GM12878 (cell line): ENCODE measurements around the gene SHC2. TPM values are rescaled to one million over a fixed set of nuclear protein-coding genes. Genes with fewer than 3 reads are reported as not detected.

Source experiments
- ATAC-seq: fragments of 200-7000 bp; cut with Tn5 transposase; 3 replicates; pipeline ENCODE4 v1.9.1; 2020; ENCODE audit warnings: mild to moderate bottlenecking, moderate library complexity
- BruUV-seq: library from RNA; stranded (reverse); fragments of 400-500 nt; replicated peaks from 2 replicates; lab custom pipeline; 2021; lab: Mats Ljungman, UMichigan
- CTCF ChIA-PET: fragments of 300-600 bp; sonication (Branson Sonifier 250); formaldehyde crosslinking; extraction: SDS; loops from one replicate; lab custom pipeline; 2021; ENCODE audit warnings: inconsistent platforms; lab: Yijun Ruan, JAX
- POLR2A ChIA-PET: fragments of 350-600 bp; formaldehyde crosslinking; extraction: SDS; loops from one replicate; lab custom pipeline; 2021; ENCODE audit warnings: inconsistent platforms; lab: Charles Lee
- RAD21 ChIA-PET: fragments of 300-600 bp; sonication (Branson Sonifier 250); formaldehyde crosslinking; loops from one replicate; lab custom pipeline; 2023; ENCODE audit warnings: antibody characterized with exemption; ENCODE audit not compliant: unreplicated experiment; lab: Charles Lee
- SMC1A ChIA-PET: fragments of 300-600 bp; sonication (Branson Sonifier 250); formaldehyde crosslinking; loops from one replicate; lab custom pipeline; 2023; ENCODE audit not compliant: unreplicated experiment, uncharacterized antibody; lab: Charles Lee
- DNase-seq: peaks from one replicate; pipeline ENCODE4 v3.0.0-alpha.2; 2011; ENCODE audit warnings: low read depth, low spot score
- FAIRE-seq: peaks from 3 replicates; lab custom pipeline; 2011; peaks lifted over from hg19 to GRCh38; lab: Jason Lieb, UNC
- H2AFZ ChIP-seq: 2 replicates; pipeline ENCODE4 v1.6.0; 2011; ENCODE audit warnings: low read depth, low read length, control low read depth; ENCODE audit not compliant: control insufficient read depth
- H3K27ac ChIP-seq: 2 replicates; pipeline ENCODE4 v1.5.1; 2011; ENCODE audit warnings: control low read depth; ENCODE audit not compliant: control insufficient read depth, insufficient read depth
- H3K27me3 ChIP-seq, 2 experiments: replicated peaks in 1 of 2; 2 replicates each; pipeline versions ENCODE4 v1.6.0 to v1.6.1; 2011; ENCODE audit warnings: low read length in 1 of 2; ENCODE audit not compliant: control insufficient read depth in 2 of 2, insufficient read depth in 2 of 2
- H3K36me3 ChIP-seq, 2 experiments: 2 replicates each; pipeline ENCODE4 v1.5.1; 2011; ENCODE audit warnings: low read length in 1 of 2; ENCODE audit not compliant: control insufficient read depth in 2 of 2, insufficient read depth in 2 of 2
- H3K4me1 ChIP-seq: 2 replicates; pipeline ENCODE4 v1.6.1; 2011; ENCODE audit warnings: mild to moderate bottlenecking, low read length, moderate library complexity, mixed read lengths; ENCODE audit not compliant: control insufficient read depth, insufficient read depth
- H3K4me2 ChIP-seq: 2 replicates; pipeline ENCODE4 v1.6.0; 2011; ENCODE audit warnings: control low read depth; ENCODE audit not compliant: control insufficient read depth, insufficient read depth
- H3K4me3 ChIP-seq: fragments of 200-600 bp; sonication (generic); 2 replicates; pipeline ENCODE4 v1.5.1; 2016
- H3K79me2 ChIP-seq: 2 replicates; pipeline ENCODE4 v1.6.0; 2011; ENCODE audit warnings: low read length; ENCODE audit not compliant: control insufficient read depth, insufficient read depth
- H3K9ac ChIP-seq: 2 replicates; pipeline ENCODE4 v1.8.0; 2011; ENCODE audit warnings: low read length, control low read depth, mixed read lengths; ENCODE audit not compliant: control insufficient read depth, insufficient read depth
- H3K9me3 ChIP-seq: replicated peaks from 3 replicates; pipeline ENCODE4 v1.5.1; 2011; ENCODE audit warnings: mild to moderate bottlenecking, low read length; ENCODE audit not compliant: control insufficient read depth, insufficient read depth
- H4K20me1 ChIP-seq: 2 replicates; pipeline ENCODE4 v1.6.0; 2011; ENCODE audit not compliant: control insufficient read depth, insufficient read depth
- ATF2 ChIP-seq: IDR thresholded peaks from 2 replicates; pipeline ENCODE4 v1.6.1; 2012; ENCODE audit warnings: low read length, inconsistent platforms
- ELK1 ChIP-seq: IDR thresholded peaks from 2 replicates; pipeline ENCODE4 v1.6.1; 2012; ENCODE audit warnings: low read depth, low read length, improper control_type of control experiment
- GABPA ChIP-seq: IDR thresholded peaks from 2 replicates; pipeline ENCODE4 v1.6.1; 2014; ENCODE audit warnings: antibody characterized with exemption, low read depth, mild to moderate bottlenecking, inconsistent platforms
- IKZF1 ChIP-seq: fragments of 450-650 bp; conservative IDR thresholded peaks from 2 replicates; pipeline ENCODE4 v1.6.1; 2017; ENCODE audit warnings: antibody characterized with exemption, mild to moderate bottlenecking
- MTA2 ChIP-seq: fragments of 450-650 bp; IDR thresholded peaks from 2 replicates; pipeline ENCODE4 v1.6.1; 2016; ENCODE audit warnings: low read depth, mild to moderate bottlenecking, moderate library complexity
- NFYB ChIP-seq: IDR thresholded peaks from 2 replicates; pipeline ENCODE4 v1.6.1; 2011; ENCODE audit warnings: low read depth, mild to moderate bottlenecking, low read length, improper control_type of control experiment, moderate library complexity; ENCODE audit not compliant: insufficient read depth
- POLR2AphosphoS2 ChIP-seq: IDR thresholded peaks from 2 replicates; pipeline ENCODE4 v1.6.1; 2011; ENCODE audit warnings: low read depth, mild to moderate bottlenecking, low read length, improper control_type of control experiment, moderate library complexity
- PRDM15 ChIP-seq: fragments of 450-650 bp; formaldehyde crosslinking; IDR thresholded peaks from 2 replicates; pipeline ENCODE4 v1.4.0; 2020; ENCODE audit warnings: mild to moderate bottlenecking, moderate library complexity
- RELA ChIP-seq: fragments of 450-650 bp; IDR thresholded peaks from 2 replicates; pipeline ENCODE4 v1.8.0; 2014; ENCODE audit warnings: borderline replicate concordance; ENCODE audit not compliant: partially characterized antibody
- SIN3A ChIP-seq: IDR thresholded peaks from 2 replicates; pipeline ENCODE4 v1.6.1; 2012; ENCODE audit warnings: low read depth, low read length, improper control_type of control experiment
- SPI1 ChIP-seq: IDR thresholded peaks from 2 replicates; pipeline ENCODE4 v1.6.1; 2011; ENCODE audit warnings: low read depth, mild to moderate bottlenecking, low read length, moderate library complexity, borderline replicate concordance; ENCODE audit not compliant: insufficient read depth
- SREBF2 ChIP-seq: IDR thresholded peaks from 2 replicates; pipeline ENCODE4 v1.6.1; 2012; ENCODE audit warnings: mild to moderate bottlenecking, low read length
- YBX1 ChIP-seq: fragments of 450-650 bp; IDR thresholded peaks from 2 replicates; pipeline ENCODE4 v1.6.1; 2016; ENCODE audit warnings: antibody characterized with exemption
- YY1 ChIP-seq: IDR thresholded peaks from 2 replicates; pipeline ENCODE4 v1.6.1; 2011; ENCODE audit warnings: low read depth, mild to moderate bottlenecking, low read length
- ZNF687 ChIP-seq: fragments of 450-650 bp; IDR thresholded peaks from 2 replicates; pipeline ENCODE4 v1.6.1; 2017; ENCODE audit warnings: mild to moderate bottlenecking, moderate library complexity
- WGBS: methylation state at CpG from one replicate; pipeline ENCODE4 v1.1.6; 2016; ENCODE audit warnings: low lambda C conversion rate; ENCODE audit not compliant: insufficient replicate concordance, insufficient coverage; ENCODE audit errors: missing lambda C conversion rate; 5-methylcytosine and 5-hydroxymethylcytosine counted together
- in situ Hi-C: fragments of 300-500 bp; cut with MboI; formaldehyde crosslinking; loops from 9 replicates; pipeline ENCODE4 v1.14.3; 2018; ENCODE audit warnings: mixed read lengths
- intact Hi-C: fragments of 100-400 bp; cut with micrococcal nuclease; formaldehyde crosslinking; loops from one replicate; pipeline ENCODE4 v1.14.2; 2022; ENCODE audit not compliant: unreplicated experiment
- polyA plus RNA-seq, 11 experiments: library from polyadenylated mRNA; depleted of rRNA in 4 of 11; unstranded in 6 of 11; stranded (reverse) in 5 of 11; fragments of >200 nt; fragmentation: Nextera tagmentation in 4 of 11; fragmentation: Illumina TruSeq in 1 of 11; extraction: Ambion mirVana in 4 of 11; extraction: Trizol in 1 of 11; gene quantifications; 1 replicate in 1 of 11; 2 replicates in 10 of 11; pipeline versions ENCODE4 v1.2.1 to v1.2.3, GENCODE V29; 2011 to 2016; ENCODE audit warnings: inconsistent platforms in 2 of 11, missing spikeins in 2 of 11, low read depth in 1 of 11
- total RNA-seq, 4 experiments: library from RNA; depleted of rRNA in 3 of 4; stranded (reverse); fragments of >200 nt in 3 of 4; fragmentation: Illumina TruSeq in 1 of 4; extraction: Trizol in 1 of 4; gene quantifications; 2 replicates each; pipeline versions ENCODE4 v1.2.1 to v1.2.3, GENCODE V29; 2013 to 2021

SHC2 gene
- total and polyA plus RNA-seq, 10 of the 15 experiments (the other 5 are each of a cell fraction or from before 2014, with no cell fraction given) = 0.08 TPM; not detected in 9

- H3K9me3 ChIP-seq = peaks cover 5% of the 10 kb centered on the region; the same call in 2 of the 3 replicates
- no peak for FAIRE-seq
- 15% methylated on average over 5 of the region's 9 CpGs for WGBS
- H3K4me1 ChIP-seq = no peaks in the 10 kb centered on the region
- no peak overlapping the region for H3K4me2 ChIP-seq
- no peak overlapping the region for H3K27ac ChIP-seq
- no peaks in the 10 kb centered on the region for H3K27me3 ChIP-seq
- no peak for ATAC-seq
- ChIA-PET CTCF (no interaction called here), RAD21 (no interaction called here), POLR2A (no interaction called here), SMC1A (no interaction called here)
- no peak overlapping the region for H3K4me3 ChIP-seq
- no peak for DNase-seq
- H3K36me3 ChIP-seq = no peaks in the 10 kb centered on the region
- no TSS peak for BruUV-seq
- no peak overlapping the region for H2AFZ ChIP-seq
- intact Hi-C loops (no loop called here), in situ Hi-C loops (no loop called here)
- no peaks in the 10 kb centered on the region for H4K20me1 ChIP-seq
- H3K79me2 ChIP-seq = no peaks in the 10 kb centered on the region
- no peak overlapping the region for H3K9ac ChIP-seq
- TF ChIP-seq NFYB (no peak), MTA2 (no peak), POLR2AphosphoS2 (no peak), IKZF1 (no peak), RELA (no peak), GABPA (no peak), SPI1 (no peak), SREBF2 (no peak), YY1 (no peak), YBX1 (no peak), ATF2 (no peak), ELK1 (no peak), PRDM15 (CRISPR knock-in tag) (no peak), ZNF687 (no peak), SIN3A (no peak)
Measured at GRCh38 chr19:399370-399769, 61.5 kb downstream of the SHC2 start.
